Cardiac muscle cell (in vitro differentiated cells and primary cell): ENCODE data around the gene ZNF687. TPM values are rescaled to one million over a fixed set of nuclear protein-coding genes. Genes with fewer than 3 reads are reported as not detected.
A peak's percentile ranks its signal among the peaks of the same experiment; 100 is the strongest.
"Not testable (repeated sequence)": the region's sequence is repeated elsewhere in the genome, so short reads cannot be mapped to it uniquely, and the experiment has no call there.

Source experiments
- DNase-seq, 2 donors: peaks; one replicate each; pipeline versions ENCODE4 v3.0.0 to v3.0.0-alpha.2; 2010 to 2017; ENCODE audit warnings: low read depth in 1 of 2, low spot score in 1 of 2
- H3K27ac ChIP-seq: fragments of 200-600 bp; sonication (generic); 2 replicates; pipeline ENCODE4 v1.5.1; 2016
- H3K27me3 ChIP-seq: fragments of 200-600 bp; sonication (generic); 2 replicates; pipeline ENCODE4 v1.6.0; 2016; ENCODE audit warnings: control low read depth
- H3K36me3 ChIP-seq: fragments of 200-600 bp; sonication (generic); 2 replicates; pipeline ENCODE4 v1.5.1; 2016; ENCODE audit warnings: control low read depth
- H3K4me1 ChIP-seq: fragments of 200-600 bp; sonication (generic); 2 replicates; pipeline ENCODE4 v1.8.1; 2017; ENCODE audit warnings: low read depth, mild to moderate bottlenecking, mixed run types
- H3K4me3 ChIP-seq: fragments of 200-600 bp; sonication (generic); 2 replicates; pipeline ENCODE4 v1.5.1; 2016; ENCODE audit warnings: mild to moderate bottlenecking
- H3K9me3 ChIP-seq: fragments of 200-600 bp; sonication (generic); 2 replicates; pipeline ENCODE4 v1.5.1; 2017; ENCODE audit warnings: low read depth, mild to moderate bottlenecking, control low read depth
- CTCF ChIP-seq: IDR thresholded peaks from 2 replicates; pipeline ENCODE4 v1.5.1; 2012; ENCODE audit warnings: low read depth, mild to moderate bottlenecking, low read length
- polyA plus RNA-seq: library from polyadenylated mRNA; unstranded; fragments of >200 nt; fragmentation: Nextera tagmentation; extraction: Ambion mirVana; gene quantifications from 2 replicates; pipeline ENCODE4 v1.2.1, GENCODE V29; 2016
- total RNA-seq: library from RNA; depleted of rRNA; stranded (reverse); fragments of >200 nt; gene quantifications from 2 replicates; pipeline ENCODE4 v1.2.3, GENCODE V29; 2016

Gene ZNF687
- total and polyA plus RNA-seq, 2 experiments from 2014 or later, result 3.6 to 48.5 TPM

GRCh38 chr1:151273924-151274466, 8.1 kb upstream of the ZNF687 start:
- no peaks in the 10 kb centered on the region for H3K27me3 ChIP-seq
- no peaks in the 10 kb centered on the region for H3K9me3 ChIP-seq
- no peaks in the 10 kb centered on the region for H3K4me1 ChIP-seq
- no peak for TF ChIP-seq CTCF
- no peaks in the 10 kb centered on the region for H3K36me3 ChIP-seq
- H3K27ac ChIP-seq, result no peak overlapping the region
- no peak overlapping the region for H3K4me3 ChIP-seq
- DNase-seq, result no peak

- H3K9me3 ChIP-seq, DNase-seq, H3K4me1 ChIP-seq, H3K36me3 ChIP-seq, H3K27me3 ChIP-seq, H3K27ac ChIP-seq, H3K4me3 ChIP-seq: not testable (repeated sequence)
Measured at GRCh38 chr1:151275341-151275740, 6.8 kb upstream of the ZNF687 start.

- no peak for TF ChIP-seq CTCF
- H3K27ac ChIP-seq, result no peak overlapping the region
- H3K36me3 ChIP-seq, result no peaks in the 10 kb centered on the region
- no peaks in the 10 kb centered on the region for H3K9me3 ChIP-seq
- no peaks in the 10 kb centered on the region for H3K4me1 ChIP-seq
- no peaks in the 10 kb centered on the region for H3K27me3 ChIP-seq
- DNase-seq, result no peak
- H3K4me3 ChIP-seq, result no peak overlapping the region
Measured at GRCh38 chr1:151277249-151277648, 4.8 kb upstream of the ZNF687 start.

GRCh38 chr1:151281225-151281968, 702 bp upstream of the ZNF687 start:
- H3K27me3 ChIP-seq, result no peaks in the 10 kb centered on the region
- H3K4me1 ChIP-seq, result peaks cover 10% of the 10 kb centered on the region
- no peaks in the 10 kb centered on the region for H3K9me3 ChIP-seq
- TF ChIP-seq CTCF, result no peak
- H3K36me3 ChIP-seq, result peaks cover 5% of the 10 kb centered on the region
- peak overlapping the region; percentile 98 for H3K27ac ChIP-seq
- DNase-seq, result peak; percentile 96 to 99
- H3K4me3 ChIP-seq, result peak overlapping the region; percentile 69

- Histone ChIP-seq H3K4me1 (peaks cover 10% of the 10 kb centered on the region), H3K4me3 (peak overlapping the region; percentile 82), H3K9me3 (no peaks in the 10 kb centered on the region), H3K36me3 (peaks cover 8% of the 10 kb centered on the region), H3K27ac (peak overlapping the region; percentile 88), H3K27me3 (no peaks in the 10 kb centered on the region)
- DNase-seq, result peak; percentile 15 to 58
- no peak for TF ChIP-seq CTCF
Measured at GRCh38 chr1:151282883-151283725, 1.0 kb downstream of the ZNF687 start.
